Skeletal muscle tissue (tissue), 4 donors: ENCODE data around the gene DEFB112. TPM values are rescaled to one million over a fixed set of nuclear protein-coding genes. Genes with fewer than 3 reads are reported as not detected.

Experiments
- H3K27ac ChIP-seq: one replicate; pipeline ENCODE4 v1.7.0; 2013; ENCODE audit warnings: mild to moderate bottlenecking, low read depth, low read length, inconsistent platforms
- H3K27me3 ChIP-seq, 3 donors: one replicate each; pipeline ENCODE4 v1.7.0; 2013; ENCODE audit warnings: low read length in 3 of 3; ENCODE audit not compliant: control insufficient read depth in 3 of 3, insufficient read depth in 3 of 3
- H3K36me3 ChIP-seq, 3 donors: one replicate each; pipeline ENCODE4 v1.7.0; 2013; ENCODE audit warnings: low read length in 3 of 3; ENCODE audit not compliant: control insufficient read depth in 3 of 3, insufficient read depth in 3 of 3
- H3K4me1 ChIP-seq, 3 donors: one replicate each; pipeline ENCODE4 v1.7.0; 2013; ENCODE audit warnings: low read length in 3 of 3, mild to moderate bottlenecking in 3 of 3; ENCODE audit not compliant: control insufficient read depth in 3 of 3, insufficient read depth in 3 of 3
- H3K4me3 ChIP-seq, 3 donors: one replicate each; pipeline ENCODE4 v1.7.0; 2013; ENCODE audit warnings: low read length in 3 of 3
- H3K9ac ChIP-seq, 3 donors: one replicate each; pipeline ENCODE4 v1.7.0; 2013; ENCODE audit warnings: low read length in 3 of 3, mild to moderate bottlenecking in 3 of 3, moderate library complexity in 2 of 3, low read depth in 1 of 3
- H3K9me3 ChIP-seq, 3 donors: one replicate each; pipeline ENCODE4 v1.7.0; 2013; ENCODE audit warnings: low read length in 3 of 3; ENCODE audit not compliant: control insufficient read depth in 3 of 3
- total RNA-seq: library from RNA; depleted of rRNA; stranded (reverse); fragments of >200 nt; gene quantifications from one replicate; pipeline ENCODE4 v1.2.3, GENCODE V29; 2014
- donor health status: Osteomylitis.

DEFB112 gene
- total RNA-seq, 1 donor from 2014 or later, result not detected

DNA sequence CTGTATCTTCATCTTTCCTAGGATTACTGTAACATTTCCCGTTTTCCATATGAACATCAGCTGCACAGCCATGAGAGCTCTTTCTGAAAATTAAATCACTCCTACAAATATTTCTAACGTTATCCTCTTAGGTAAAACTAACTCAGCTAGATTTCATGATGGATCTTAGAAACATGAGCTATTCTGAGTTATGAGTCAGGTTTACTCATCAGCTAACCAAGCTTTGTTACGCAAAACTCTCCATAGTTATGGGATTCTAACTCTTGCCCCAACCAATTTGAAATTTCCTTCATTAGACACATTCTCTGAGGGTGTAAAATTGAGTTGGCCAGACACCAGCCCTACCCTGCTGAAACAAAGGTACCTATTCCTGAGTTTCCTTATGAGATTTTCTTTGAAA lies 41.9 kb downstream of the DEFB112 start:
- Histone ChIP-seq H3K36me3 (no peaks in the 10 kb centered on the region), H3K4me3 (no peak overlapping the region), H3K9me3 (no peaks in the 10 kb centered on the region)

DNA sequence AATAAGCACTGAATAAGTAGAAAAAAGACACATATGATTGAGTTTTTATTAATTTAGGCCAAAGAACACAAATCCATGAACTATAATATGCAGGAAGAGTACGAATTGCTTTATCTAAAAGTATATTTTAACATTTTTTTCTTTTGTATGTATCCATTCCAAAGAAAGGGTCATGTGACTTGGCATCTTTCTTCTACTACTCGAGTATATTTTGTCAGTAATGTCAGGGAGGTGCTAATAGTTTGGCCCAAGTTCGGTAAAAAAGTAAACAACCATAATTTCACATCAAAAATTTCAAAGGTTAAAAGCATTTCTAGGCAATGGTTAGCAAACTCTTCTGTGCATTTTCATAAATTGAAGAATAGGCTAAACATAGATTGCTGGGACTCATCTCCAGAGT lies 46.6 kb downstream of the DEFB112 start:
- Histone ChIP-seq H3K4me3 (no peak overlapping the region), H3K4me1 (no peaks in the 10 kb centered on the region), H3K27ac (no peak overlapping the region), H3K9me3 (no peaks in the 10 kb centered on the region), H3K36me3 (no peaks in the 10 kb centered on the region), H3K9ac (no peak overlapping the region), H3K27me3 (no peaks in the 10 kb centered on the region)

More for the DNA sequence above, 41.9 kb downstream of the DEFB112 start:
- H3K9ac ChIP-seq, result no peak overlapping the region
- H3K27ac ChIP-seq, result no peak overlapping the region
- no peaks in the 10 kb centered on the region for H3K4me1 ChIP-seq
- H3K27me3 ChIP-seq, result no peaks in the 10 kb centered on the region

DNA sequence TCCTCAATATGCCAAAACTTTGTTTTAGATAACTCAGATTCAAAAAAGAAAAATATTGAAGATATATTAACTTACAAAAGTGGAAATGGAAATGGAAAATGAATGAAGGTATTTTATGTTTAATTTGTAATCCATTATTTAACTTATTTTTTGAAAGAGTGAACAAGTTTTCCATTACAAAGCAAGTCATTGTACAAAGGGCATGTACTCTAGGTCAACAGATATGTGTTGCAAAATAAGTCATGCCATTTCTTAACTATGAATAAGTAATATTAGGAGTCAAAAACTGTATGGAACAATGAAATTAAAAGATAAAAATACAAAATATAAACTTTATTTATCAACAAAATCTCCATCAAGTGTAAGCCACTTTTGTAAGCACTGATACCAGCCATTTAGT lies 54.5 kb downstream of the DEFB112 start:
- no peak overlapping the region for H3K27ac ChIP-seq
- H3K9ac ChIP-seq, result no peak overlapping the region
- H3K4me1 ChIP-seq, result no peaks in the 10 kb centered on the region
- no peaks in the 10 kb centered on the region for H3K36me3 ChIP-seq
- no peak overlapping the region for H3K4me3 ChIP-seq
- H3K9me3 ChIP-seq, result no peaks in the 10 kb centered on the region
- no peaks in the 10 kb centered on the region for H3K27me3 ChIP-seq

Other genes with a start within 250 kb of the DEFB112 start
- gene CRISP1, start 183.4 kb downstream of the DEFB112 start, total RNA-seq, result not detected
- gene DEFB114, start 85.8 kb downstream of the DEFB112 start, total RNA-seq, result not detected
- gene DEFB113, start 80.3 kb downstream of the DEFB112 start, total RNA-seq, result not detected
- gene DEFB110, start 27.9 kb downstream of the DEFB112 start, total RNA-seq, result not detected